ENCODE results near the gene SPO11.

The SPO11 gene

DNA sequence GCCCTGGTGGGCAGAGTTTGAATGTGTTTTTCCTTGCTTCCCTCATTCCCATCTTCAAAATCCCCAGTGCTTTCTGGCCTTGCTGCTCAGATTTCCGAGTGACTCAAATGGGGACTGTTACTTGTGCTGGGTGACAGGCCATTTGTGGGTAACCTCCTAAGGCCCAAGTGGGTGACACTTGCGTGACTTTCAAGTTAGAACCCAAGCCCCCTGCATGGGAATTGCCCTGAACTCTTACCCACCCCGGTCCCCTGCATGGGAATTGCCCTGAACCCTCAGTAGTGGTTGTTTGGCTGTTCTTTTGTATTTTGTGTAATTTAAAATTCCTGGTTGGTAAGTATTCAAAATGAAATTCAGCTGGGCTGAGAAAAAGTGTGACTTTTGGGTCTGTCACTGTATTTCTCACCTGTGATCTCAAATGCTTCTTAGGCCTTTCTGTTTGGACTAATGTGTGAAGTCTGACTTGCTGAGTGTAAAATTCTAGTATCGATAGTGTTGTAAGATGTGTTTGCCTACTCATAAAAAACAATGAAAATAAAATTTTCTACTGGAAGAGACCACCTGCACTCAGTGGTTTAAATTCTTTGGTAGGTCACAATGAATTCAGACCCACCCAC, 49.2 kb downstream of the SPO11 start:
- DNase-seq (ENCODE audit: low read depth), result no peak
- TF ChIP-seq, protein P1, sequence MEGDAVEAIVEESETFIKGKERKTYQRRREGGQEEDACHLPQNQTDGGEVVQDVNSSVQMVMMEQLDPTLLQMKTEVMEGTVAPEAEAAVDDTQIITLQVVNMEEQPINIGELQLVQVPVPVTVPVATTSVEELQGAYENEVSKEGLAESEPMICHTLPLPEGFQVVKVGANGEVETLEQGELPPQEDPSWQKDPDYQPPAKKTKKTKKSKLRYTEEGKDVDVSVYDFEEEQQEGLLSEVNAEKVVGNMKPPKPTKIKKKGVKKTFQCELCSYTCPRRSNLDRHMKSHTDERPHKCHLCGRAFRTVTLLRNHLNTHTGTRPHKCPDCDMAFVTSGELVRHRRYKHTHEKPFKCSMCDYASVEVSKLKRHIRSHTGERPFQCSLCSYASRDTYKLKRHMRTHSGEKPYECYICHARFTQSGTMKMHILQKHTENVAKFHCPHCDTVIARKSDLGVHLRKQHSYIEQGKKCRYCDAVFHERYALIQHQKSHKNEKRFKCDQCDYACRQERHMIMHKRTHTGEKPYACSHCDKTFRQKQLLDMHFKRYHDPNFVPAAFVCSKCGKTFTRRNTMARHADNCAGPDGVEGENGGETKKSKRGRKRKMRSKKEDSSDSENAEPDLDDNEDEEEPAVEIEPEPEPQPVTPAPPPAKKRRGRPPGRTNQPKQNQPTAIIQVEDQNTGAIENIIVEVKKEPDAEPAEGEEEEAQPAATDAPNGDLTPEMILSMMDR (conservative IDR thresholded peaks at IDR 0.05; ENCODE audit: control insufficient read depth, insufficient read depth, low read depth, low read length), result no peak
- H3K4me3 ChIP-seq (ENCODE audit: control insufficient read depth, low read depth, low read length), result no peak overlapping the region

DNA sequence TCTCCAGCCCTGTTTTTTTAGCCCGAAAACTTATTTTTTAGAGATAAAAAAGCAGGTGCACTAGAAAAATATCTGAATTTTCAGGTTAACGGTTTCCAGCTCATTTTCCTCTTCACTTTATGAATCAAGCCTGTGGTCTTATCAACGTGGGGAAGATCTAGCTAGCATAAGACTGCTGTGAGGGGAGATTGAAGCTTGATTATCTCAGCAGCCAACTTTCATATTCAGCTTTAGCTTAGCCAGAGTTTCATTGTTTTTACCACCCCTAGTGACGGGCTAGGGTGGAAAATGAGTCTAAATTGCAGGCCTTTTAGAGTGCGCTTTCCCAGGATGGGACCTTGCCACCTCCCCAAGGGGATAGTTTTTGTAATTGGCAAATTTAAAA, 49.7 kb downstream of the SPO11 start:
- H3K4me3 ChIP-seq (ENCODE audit: control insufficient read depth, low read depth, low read length), result no peak overlapping the region
- TF ChIP-seq, protein P1 (conservative IDR thresholded peaks at IDR 0.05; ENCODE audit: control insufficient read depth, insufficient read depth, low read depth, low read length), result no peak
- DNase-seq (ENCODE audit: low read depth), result no peak

DNA sequence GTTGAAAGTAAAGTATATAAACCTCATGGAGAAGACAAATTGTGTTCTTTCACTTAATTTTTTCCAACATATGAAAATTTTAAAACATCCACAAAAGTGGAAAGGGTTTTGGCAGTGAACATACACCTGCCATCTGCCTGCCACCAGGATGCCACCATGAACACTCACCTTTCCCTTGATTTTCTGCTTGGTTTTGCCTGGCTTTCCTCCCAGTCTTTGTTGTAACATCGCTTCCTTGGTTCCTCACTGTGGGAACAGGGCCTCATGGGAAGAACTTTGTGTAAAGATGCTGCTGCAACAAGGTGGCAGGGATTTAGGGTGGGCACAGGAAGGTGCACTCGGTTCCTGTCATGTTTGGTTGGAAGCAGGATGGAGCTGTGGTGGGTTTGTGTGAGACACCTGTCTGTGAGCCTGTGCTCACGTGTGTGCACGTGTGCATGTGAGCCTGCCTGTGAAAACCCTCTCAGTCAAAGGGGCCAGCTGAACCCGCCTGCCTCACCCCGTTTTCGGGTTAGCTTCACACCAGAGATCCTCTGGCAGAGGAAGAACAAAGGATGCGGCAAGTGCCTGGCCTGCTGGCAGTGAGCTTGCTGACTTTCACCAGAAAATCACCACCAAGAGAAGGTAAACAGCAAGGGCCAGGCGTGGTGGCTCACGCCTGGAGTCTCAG, 50.6 kb downstream of the SPO11 start:
- TF ChIP-seq, protein P1 (conservative IDR thresholded peaks at IDR 0.05; ENCODE audit: control insufficient read depth, insufficient read depth, low read depth, low read length), result no peak
- DNase-seq (ENCODE audit: low read depth), result no peak

DNA sequence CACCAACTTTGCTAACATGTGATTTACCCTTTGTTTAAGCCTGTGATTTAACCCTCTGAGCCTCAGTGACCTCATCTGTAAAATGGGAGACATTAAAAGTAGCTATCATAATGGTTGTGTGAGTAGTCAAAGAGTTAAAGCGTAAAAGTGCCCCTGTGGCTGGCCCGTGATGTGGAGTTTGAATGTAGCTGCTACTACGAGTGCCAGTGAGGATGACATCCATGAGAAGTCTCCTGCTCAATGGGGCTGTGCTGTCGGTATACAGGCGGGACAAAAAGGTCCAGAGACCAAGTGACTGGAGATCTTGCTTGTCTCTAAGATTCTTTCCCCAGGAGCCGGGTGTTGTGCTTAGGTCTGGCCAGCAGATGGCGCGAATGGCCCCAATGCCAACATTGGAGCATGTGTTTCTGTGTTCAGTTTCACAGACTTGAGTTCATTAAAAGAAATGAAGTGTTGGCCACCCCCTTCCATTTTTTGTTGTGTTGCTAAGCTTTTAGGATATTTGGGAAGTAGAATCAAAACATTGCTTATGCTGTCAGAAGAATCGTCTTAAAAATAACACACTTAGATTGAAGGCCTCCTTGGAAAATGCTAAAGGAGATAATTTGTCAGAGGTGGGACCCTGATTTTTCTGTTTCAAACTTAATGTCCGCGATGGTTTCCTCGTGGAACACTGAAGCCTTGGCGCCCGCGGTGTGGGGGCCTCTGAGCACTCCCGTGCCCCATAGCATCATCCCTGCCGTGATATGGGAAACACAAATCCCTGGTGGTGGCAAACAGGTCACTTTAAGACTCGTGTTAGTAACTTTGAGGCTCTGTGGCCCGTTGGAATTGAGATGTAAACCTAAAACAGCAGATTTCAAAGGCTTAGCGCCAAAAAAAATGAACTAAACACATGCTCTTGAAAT, 52.2 kb downstream of the SPO11 start:
- DNase-seq (ENCODE audit: low read depth), result peak; percentile 71
- TF ChIP-seq, protein P1 (conservative IDR thresholded peaks at IDR 0.05; ENCODE audit: control insufficient read depth, insufficient read depth, low read depth, low read length), result peak; percentile 93
- no peak overlapping the region for H3K4me3 ChIP-seq (ENCODE audit: control insufficient read depth, low read depth, low read length)

More for the DNA sequence above, 50.6 kb downstream of the SPO11 start:
- H3K4me3 ChIP-seq (ENCODE audit: control insufficient read depth, low read depth, low read length), result no peak overlapping the region

DNA sequence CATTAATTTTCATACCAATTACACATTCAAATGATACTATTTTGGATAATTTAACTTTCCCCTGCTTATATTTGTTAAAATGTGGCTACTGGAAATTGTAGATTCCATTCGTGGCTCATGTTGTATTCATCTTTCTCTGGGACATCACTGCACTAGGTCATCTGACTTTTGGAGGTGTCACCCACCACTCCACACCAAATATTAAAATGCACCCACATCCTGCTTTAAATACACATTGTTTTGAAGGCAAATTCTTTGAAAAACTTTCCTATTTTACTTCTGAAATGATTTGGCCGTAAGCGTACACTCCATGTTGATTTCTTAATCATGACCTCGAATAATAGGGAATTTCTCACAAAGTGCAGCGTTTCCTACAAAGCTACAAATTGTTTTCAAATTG, 52.9 kb downstream of the SPO11 start:
- H3K4me3 ChIP-seq (ENCODE audit: control insufficient read depth, low read depth, low read length), result no peak overlapping the region
- TF ChIP-seq, protein P1 (conservative IDR thresholded peaks at IDR 0.05; ENCODE audit: control insufficient read depth, insufficient read depth, low read depth, low read length), result no peak
- no peak for DNase-seq (ENCODE audit: low read depth)

DNA sequence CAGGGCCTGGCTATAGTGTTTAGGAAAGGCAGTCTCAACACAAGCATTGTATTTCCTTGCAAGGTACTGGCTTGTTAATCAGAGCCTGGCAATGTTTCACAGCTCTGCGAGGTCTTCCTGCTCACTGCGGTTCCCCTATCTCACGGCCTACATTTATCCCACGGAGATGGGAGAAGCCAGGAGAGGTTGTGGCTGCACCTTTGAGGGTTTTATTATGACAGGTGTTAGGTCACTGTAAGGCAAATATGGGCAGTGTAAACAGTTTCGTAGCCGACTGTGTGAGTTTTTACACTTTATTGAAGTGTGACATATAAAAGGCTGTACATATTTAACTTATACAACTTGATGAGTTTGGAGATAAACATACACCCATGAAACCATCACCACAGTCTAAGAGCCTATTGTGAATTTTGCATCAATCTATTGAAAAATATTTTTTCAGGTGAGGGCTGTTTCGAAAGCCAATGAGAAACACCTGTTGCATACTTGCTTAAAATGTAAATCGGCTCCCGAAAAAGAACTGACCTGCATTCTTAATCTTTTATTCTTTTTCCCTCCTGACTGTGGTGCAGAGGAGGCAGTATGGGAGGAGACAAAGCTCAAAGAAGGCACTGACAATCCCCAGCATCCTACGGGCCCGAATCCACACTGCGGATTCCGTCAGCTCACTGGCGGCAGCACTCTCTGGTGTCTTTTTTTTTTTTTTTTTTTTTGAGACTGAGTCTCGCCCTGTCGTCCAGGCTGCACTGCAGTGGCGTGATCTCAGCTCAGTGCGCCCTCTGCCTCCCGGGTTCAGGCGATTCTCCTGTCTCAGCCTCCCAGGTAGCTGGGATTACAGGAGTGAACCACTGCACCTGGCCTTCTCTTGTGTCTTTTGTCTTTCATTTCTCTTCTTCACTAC, 54.1 kb downstream of the SPO11 start:
- H3K4me3 ChIP-seq (ENCODE audit: control insufficient read depth, low read depth, low read length), result no peak overlapping the region
- no peak for DNase-seq (ENCODE audit: low read depth)
- TF ChIP-seq, protein P1 (conservative IDR thresholded peaks at IDR 0.05; ENCODE audit: control insufficient read depth, insufficient read depth, low read depth, low read length), result no peak
